Measurements from ENCODE around the gene LRRC26.

The LRRC26 gene, protein sequence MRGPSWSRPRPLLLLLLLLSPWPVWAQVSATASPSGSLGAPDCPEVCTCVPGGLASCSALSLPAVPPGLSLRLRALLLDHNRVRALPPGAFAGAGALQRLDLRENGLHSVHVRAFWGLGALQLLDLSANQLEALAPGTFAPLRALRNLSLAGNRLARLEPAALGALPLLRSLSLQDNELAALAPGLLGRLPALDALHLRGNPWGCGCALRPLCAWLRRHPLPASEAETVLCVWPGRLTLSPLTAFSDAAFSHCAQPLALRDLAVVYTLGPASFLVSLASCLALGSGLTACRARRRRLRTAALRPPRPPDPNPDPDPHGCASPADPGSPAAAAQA

DNA sequence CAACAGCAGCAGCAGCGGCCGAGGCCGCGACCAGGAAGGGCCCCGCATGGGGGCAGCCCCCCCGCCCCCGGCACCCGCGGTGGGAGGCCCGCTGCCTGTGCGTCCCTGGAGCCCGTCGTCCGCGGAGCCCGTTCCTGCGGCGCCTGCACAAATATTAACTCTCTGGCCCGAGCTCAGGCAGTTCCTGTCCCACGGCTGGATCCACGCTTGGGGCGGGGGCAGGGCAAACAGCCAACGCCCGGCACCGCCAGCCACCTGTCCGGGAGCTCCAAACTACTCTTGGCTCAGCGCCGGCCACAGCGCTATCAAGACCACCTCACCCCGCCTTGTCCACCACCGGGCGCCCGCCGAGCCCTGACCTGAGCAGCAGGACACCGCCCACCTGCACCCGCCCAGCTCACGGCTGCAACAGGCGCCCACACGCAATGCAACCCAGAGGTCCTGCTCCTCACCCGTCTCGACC is at the start of gene LRRC26:
Gene LRRC26, minus strand, starts transcription at position 156 of the 463 bp plus-strand sequence. Its CDS starts 108 bp downstream, at position 48.
- no peak for DNase-seq

DNA sequence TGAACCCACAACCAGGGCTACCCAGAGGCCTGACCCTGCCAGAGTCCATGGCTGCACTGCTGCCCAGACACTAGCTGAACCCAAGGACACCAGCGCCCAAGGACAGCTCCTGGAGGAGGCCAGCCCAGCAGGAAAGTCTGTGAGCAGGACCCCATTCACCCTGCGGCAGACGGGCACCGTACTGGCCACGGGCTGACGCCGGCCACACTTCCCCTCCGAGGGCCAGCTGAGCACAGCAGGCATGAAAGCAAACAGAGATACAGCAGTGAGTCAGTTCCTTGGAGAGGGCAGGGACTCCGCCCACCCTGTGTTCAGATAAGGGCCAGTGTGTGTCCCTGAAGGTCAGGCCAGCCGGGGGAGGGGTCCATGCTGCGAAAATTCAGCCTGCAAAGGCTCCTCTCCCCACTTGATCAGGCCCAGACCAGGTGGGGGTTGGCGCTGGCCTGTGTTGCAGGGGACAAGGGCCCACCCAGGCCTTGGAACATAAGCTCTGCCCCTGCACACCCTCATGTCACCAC is 49.0 kb upstream of the LRRC26 start:
- no peak for DNase-seq

DNA sequence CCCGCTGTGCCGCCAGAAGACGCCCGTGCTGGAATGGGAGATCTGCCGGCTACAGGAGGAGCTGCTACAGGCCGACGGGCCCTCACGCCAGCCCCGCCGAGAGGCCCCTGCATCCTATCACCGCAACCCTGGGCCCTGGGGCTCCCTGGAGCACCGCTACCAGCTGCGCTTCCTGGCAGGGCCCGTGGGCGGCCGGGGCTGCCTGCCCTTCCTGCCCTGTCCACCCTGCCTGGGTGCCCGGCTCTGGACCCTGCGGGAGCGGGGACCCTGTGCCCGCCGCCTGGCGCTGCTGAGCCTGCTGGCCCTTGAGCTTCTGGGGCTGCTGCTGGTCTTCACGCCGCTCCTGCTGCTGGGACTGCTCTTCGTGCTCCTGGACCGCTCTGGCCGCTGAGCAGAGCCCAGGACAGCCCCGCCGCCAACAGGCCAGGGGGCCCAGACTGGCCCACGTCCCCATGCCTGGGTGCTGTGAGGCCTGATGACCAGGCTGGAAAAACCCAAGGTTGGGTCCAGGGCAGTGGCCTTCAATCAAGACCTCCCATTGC is 48.4 kb upstream of the LRRC26 start:
- no peak for DNase-seq

DNA sequence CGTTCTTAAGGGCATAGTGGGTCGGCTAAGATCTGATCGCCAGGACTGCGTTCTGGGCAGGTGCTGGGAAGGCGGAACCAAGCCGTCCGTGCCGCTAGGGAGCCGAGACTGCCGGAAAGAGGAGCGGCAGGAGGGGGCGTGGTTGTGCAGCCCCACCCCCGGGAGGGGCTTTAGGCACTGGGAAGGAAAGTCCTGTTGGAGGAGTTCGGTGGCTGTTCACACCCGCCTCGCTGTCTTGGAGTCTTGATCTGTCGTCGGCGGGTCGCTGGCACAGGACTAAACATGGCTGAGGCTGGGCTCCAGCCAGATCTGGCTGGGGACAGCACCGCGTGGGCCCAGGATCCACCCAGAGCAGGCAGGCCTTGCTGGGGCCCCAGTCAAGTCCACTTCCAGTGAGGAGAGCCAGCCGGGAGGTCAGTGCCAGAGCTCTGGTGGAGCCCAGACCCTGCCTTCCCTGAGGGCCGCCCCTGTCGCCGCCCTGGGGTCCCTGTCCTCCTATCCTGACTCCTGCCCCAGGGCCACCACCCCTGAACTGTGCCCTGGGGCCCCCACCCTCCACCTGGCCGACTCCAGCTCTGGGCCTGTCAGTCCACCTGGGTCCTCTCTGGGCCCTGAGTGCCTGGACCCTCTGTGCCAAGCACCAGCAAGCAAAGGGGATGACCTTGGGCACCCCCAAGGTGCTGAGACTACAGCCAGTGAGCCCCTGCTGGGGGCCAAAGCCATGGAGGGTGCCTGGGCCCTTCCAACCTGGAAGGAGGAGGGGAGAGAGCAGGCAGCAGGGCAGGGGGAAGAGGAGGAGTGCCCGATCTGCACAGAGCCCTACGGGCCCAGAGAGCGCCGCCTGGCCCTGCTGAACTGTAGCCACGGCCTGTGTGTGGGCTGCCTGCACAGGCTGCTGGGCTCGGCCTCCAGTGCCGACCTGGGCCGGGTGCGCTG is 47.7 kb upstream of the LRRC26 start:
- DNase-seq: no peak

DNA sequence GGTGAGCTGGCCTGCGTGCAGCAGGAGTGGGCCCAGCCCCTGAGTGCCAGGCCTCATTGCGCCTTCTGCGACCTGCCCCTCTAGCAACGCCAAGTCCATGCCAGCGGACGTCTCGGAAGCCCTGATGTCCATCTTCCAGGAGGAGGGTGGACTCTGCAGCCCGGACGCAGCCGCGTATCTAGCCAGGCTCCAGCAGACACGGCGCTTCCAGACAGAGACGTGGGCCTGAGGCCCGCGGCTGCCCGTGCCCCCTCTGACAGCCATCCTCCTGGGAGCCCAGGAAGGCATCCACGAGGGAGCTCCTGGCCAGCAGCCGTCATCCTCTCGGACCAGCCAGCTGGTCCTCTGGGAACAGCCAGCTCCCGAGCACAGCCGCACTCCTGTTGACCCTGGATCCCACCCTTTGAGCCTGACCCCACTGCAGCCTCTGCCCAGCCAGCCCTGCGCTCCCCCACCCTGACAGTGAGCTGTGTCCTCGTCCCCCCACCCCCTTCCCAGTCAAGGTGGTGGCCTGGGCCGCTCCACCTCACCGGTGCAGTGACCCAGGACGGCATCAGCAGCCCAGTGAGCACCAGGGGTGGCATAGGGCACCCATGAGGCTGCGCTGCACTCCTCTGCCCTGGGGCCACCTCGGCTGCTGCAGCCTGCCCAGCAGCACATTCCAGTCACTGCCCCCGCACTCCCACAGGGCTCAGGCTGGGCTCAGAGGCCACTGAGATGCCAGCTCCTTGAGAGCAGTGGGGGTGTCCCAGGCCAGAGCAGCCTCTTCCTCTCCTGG is 46.5 kb upstream of the LRRC26 start:
- DNase-seq: no peak

DNA sequence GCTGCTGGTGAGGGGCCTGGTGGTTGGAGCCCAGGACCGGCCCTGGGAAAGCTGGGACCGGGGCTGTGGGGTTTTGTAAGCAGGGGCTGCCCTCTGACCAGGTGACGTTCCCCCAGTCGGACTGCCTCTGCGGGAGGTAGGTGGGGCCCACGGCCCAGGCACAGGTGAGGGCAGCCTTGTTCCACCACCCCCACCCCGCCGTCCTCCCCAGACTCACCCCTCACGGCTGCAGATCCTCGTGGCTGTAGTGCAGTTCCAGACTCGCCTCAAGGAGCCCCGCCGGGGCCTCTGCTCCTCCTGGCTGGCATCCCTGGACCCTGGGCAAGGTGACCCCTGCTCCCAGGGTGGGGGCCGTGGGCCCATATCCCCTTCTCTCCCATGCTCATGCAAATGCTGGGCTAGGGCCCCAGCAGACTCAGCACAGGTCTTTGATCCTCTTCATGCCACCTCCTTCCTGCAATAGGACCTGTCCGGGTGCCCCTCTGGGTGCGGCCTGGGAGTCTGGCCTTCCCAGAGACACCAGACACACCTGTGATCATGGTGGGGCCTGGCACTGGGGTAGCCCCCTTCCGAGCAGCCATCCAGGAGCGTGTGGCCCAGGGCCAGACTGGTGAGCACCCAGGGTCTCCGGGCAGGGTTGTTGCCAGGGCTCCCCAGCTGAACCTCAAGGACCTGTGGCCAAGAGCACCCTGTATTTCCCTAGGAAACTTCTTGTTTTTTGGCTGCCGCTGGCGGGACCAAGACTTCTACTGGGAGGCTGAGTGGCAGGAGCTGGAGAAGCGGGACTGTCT is 45.5 kb upstream of the LRRC26 start:
- DNase-seq: no peak

DNA sequence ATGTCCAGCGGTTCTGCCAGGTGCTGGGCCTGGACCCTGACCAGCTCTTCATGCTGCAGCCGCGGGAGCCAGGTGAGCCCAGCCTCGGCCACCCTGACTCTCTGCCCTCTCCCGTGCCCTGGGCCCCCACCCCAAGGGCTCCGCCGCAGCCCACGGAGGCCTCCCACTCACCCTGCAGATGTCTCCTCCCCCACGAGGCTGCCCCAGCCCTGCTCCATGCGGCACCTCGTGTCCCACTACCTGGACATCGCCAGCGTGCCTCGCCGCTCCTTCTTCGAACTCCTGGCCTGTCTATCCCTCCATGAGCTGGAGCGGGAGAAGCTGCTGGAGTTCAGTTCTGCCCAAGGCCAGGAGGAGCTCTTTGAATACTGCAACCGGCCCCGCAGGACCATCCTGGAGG is 44.8 kb upstream of the LRRC26 start:
- DNase-seq: no peak

DNA sequence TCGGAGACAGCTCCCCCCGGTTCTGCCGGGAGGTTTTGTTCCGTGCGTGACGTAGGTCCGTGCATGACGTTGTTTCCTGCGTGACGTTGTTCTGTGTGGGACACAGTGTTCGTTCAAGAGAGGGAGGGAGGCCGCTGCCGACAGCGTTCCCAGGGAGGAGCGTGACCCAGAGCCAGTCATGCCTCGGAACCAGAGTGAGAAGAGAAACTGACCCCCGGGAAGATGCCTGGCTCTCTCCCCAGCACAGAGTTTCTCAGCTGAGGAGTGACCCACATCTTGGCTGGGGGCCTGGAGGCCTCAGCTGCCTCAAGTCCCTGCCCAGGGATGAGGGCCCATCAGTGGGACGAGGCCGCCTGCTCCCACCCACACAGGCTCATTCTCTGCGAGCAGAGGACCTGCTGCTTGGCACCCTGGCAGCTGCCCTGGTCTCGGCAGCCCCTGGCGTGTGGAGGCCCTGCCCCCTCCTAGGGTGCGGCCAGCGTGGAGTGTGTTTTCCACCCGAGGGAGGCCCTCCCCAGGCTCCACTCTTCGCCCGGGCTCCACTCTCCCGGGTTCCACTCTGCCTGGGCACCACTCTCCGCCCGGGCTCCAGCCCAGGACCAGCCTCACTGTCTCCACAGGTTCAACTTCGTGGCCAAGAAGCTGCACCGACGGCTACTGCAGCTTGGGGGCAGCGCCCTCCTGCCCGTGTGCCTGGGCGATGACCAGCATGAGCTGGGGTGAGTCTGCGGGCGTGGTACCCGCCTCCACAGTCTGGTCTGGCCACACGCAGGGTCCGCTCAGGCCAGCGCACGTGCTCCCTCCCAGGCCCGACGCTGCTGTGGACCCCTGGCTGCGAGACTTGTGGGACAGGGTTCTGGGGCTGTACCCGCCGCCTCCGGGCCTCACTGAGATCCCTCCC is 43.6 kb upstream of the LRRC26 start:
- DNase-seq: no peak

DNA sequence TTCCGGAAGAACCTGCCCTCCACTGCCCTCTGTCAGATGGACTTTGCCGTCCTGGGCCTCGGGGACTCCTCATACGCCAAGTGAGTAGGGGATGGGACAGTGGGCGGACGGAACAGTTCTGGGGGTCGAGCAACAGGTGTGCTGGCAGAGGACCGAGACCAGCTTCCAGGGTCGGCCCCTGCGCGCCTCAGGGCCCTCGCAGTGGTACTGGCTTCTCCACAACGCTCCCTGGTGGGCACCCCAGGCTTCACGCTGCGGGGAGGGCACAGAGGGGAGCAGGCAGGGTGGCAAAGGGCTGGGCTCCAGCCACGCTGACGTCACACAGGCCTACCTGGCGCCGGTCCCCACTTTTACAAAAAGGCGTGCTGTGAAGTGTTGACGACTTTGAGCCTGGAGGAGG is 42.7 kb upstream of the LRRC26 start:
- DNase-seq: no peak

DNA sequence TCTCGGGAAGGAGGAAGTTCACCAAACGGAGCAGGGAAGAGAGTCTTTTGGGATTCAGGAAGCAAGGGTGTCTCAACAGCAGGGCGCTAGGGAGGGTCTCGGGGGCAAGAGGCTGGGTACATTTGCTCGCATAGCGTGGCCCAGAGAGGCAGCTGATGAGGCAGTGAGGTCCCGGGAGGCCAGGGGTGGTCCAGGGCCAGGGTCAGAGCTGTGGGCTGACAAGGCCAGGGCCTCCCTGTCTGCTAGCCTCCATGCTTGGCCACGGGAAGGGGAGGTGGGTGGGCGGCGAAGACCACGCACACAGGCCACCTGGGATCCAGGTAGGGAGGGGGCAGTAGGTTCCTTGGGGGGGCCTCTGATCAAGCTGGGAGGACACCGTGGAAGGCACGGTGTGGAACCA is 41.7 kb upstream of the LRRC26 start:
- DNase-seq: no peak

DNA sequence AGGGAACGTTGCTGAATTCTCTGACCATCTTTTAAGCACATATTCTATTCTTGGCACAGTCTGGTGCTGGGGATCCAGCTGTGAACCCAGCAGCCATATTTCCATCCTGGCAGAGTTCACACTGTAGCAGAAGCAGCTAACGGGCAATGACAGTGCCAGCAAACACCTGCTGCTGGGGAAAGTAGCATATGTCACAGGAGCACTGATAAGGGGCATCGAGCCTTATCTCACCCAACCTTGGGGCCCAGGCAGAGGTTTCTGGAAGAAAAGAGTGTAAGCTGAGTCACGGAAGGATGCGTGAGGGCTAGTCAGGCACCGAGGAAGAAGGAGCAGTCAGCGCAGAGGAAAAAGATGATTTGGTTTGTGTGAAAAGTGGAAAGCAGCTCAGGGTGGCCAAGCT is 36.8 kb upstream of the LRRC26 start:
- DNase-seq: no peak

DNA sequence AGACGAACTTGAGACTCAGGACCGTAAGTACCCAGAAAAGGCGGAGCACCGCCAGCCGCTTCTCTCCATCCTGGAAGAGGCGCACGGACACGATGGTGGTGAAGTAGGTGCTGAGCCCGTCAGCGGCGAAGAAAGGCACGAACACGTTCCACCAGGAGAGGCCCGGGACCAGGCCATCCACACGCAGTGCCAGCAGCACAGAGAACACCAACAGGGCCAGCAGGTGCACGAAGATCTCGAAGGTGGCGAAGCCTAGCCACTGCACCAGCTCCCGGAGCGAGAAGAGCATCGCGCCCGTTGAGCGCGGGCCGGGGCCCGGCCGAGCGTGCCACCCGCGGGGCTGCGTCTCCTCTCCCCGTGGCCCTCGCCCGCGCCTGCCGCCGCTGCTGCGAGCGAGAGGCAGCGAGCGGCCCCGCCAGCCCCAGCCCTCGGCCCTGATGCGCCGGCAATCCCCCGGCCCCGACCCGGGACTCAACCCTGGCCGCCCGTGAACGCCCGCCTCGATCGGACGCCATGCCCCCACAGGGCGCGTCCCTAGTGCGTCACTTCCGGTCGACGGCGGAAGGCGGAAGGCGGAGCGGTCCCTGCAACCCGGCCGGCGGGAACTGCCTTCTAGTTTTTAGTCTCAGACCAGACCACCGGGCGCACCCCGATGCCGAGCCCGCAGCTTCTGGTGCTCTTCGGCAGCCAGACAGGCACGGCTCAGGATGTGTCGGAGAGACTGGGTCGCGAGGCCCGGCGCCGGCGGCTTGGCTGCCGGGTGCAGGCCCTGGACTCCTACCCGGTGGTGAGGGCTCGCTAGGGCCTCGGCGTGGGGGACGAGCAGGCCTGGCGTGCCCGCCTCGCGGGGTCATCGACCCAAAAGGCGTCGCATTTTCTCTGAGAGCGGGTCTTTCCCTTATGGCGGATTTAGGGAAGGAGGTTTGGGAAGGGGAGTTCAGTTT is 35.5 kb upstream of the LRRC26 start, which contains the start of the genes NDOR1 and TMEM203:
Gene NDOR1, plus strand, starts transcription at position 575 of the 944 bp plus-strand sequence. Its CDS starts 78 bp downstream, at position 653.
Gene TMEM203, minus strand, starts transcription at position 523 of the 944 bp plus-strand sequence. Its CDS starts 234 bp downstream, at position 289.
- DNase-seq: peak; percentile 70 to 80

DNA sequence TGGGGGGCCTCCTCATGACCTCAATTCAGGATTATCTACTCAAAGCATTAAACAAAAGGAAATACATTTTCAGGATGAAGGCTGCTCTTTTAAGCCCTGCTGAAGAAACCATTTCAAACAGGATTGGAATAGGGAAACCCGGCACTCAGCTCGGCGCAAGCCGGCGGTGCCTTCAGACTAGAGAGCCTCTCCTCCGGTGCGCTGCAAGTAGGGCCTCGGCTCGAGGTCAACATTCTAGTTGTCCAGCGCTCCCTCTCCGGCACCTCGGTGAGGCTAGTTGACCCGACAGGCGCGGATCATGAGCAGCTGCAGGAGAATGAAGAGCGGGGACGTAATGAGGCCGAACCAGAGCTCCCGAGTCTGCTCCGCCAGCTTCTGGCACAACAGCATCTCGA is 34.9 kb upstream of the LRRC26 start:
- DNase-seq: no peak

DNA sequence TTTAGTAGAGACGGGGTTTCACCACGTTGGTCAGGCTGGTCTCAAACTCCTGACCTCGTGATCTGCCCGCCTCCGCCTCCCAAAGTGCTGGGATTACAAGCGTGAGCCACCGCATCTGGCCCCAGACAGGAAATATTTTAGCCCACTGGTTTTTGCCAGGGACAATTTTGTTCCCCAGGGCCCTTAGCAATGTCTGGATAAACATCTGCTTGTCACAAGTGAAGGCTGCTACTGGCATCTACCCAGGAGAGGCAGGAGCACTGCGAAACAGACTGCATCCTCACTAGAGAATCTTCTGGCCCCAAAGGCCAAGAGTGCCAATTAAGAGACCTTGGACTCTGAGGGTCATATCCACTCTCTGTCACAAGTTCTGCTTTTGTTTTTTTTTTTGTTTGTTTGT is 33.1 kb upstream of the LRRC26 start:
- no peak for DNase-seq

DNA sequence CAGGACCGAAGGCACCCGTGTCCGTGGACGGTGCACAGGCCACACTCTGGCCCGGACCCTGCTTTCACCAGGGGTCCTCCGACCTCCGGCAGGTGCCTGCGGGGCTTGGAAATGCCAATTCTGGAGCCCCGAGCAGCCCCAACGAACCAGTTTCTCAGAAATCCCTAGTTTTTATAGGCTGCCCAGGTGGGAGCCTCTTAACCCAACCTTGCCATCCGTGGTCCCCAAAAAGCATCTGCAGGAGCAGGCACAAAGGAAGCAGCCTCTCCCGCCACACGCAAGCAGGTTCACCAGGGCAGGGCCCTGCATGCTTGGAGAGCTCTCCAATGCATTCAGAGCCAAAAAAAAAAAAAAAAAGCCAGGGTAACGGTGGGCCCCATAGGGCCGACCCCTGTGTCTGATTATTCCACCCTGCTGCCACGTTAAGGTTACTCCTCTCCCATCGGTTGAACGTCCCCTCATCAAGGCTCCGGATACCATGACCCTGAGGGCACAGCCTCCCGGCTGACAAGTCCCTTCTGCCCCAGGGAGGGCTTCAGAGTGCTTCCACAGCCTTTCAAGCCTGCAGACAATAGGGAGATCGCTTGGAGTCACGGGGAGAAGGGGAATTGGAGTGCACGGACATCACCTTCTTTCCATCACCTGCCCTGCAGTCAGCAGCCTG is 31.5 kb upstream of the LRRC26 start:
- no peak for DNase-seq

DNA sequence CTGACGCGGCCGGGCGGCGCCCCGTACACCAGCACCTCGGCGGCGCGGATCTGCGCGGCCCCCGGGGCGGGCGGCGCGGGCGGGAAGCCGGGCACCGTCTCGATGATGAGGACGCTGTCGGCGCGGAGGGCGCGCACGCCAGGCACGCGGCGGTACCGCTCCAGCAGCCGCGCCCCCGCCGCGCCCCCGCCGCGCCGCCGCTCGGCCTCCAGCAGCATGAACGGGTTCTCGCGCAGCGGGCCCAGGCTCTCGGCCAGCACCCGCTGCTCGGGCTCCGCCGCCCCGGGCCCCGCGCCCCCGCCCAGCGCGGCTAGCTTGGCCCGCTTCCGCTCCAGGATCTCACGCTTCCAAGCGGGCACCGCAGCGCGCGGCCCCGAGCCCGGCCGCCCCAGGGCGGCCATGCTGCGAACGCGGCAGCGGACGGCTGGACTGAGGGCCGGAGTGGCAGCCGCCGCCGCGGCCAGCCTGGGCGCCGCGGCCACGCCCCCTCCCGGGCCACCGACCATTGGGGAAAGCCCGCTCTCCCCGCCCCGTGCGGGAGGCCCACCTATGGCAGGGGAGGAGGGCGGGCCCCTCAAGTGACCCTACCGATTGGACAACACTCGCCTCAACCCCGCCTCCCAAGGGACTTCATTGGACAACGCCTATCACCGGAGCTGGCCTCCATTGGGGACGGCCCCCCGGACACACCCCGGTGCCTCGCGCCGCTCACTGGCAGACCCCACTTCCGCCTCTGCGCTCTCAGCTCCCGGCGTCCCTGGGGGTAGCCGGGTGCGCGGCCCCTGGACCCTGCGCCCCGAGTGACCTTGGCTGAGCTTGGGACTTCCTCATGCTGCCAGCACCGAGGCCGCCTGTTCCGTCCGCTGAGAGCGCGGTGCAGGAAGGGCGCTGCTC is 30.7 kb upstream of the LRRC26 start, which contains the start of gene TPRN:
Gene TPRN, minus strand, starts transcription at position 431 of the 894 bp plus-strand sequence. Its CDS starts 30 bp downstream, at position 401.
- DNase-seq: peak; percentile 99

DNA sequence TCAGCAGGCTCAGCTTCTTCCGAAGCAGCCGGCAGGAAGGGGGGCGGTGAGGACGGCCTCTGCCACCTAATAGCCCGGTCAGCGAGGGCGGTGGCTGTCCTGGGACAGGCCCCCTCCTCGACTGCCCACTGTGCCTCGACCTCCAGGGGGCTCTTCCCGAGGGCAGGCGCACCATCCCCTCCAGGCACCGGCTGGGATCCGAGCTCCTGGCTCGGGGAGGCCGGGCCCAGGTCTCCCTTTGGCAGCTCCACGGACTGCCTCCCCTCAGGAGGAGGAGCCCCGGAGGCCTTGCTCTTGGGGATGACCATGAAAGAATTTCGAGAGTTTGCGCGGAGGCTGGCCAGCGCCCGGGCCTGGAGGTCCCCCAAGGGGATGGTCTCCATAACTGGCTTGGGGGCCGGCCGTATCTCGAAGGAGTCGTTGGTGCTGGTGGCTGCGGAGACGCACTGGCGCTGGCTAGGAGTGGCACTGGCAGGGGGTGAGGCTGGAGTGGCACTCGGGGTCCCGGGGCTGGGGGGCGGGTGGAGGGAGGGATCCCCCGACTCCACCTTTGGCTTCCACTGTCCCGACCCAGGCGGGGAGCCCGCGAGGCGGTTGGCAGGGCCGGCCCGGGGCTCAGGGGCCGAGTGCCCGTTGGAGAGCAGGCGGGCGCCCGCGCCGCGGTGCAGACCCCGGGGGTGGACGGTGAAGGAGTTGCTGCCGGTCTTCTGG is 29.7 kb upstream of the LRRC26 start:
- no peak for DNase-seq
